Measurements from ENCODE around the gene CA7. TPM values are rescaled to one million over a fixed set of nuclear protein-coding genes. Genes with fewer than 3 reads are reported as not detected.
"Not testable (repeated sequence)": the region's sequence is repeated elsewhere in the genome, so short reads cannot be mapped to it uniquely, and the experiment has no call there.

CA7 gene
- total RNA-seq, 1 donor from 2014 or later: not detected

GRCh38 chr16:66845791-66846221 lies 1.6 kb downstream of the CA7 start:
- no peak for DNase-seq (ENCODE audit: extremely low read depth, low read depth, low spot score)

DNA sequence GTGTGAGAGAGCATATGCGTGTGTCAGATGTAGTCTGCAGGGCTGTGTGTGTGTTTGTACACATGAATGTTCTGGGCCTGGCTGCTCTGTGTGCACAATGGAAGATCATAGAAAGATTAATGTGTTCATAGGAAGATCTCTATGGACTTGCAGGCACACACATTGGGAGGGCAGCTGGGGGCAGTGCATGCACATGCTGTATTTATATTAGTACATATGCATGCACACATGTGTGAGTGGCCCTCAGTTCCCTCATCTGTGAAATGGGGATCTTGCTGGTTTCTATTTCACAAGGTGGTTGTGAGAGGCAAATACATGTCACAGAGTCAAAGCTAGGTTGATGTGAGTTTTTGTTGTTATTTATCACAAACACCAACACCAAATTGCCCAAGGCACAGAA lies 2.1 kb downstream of the CA7 start:
- DNase-seq (ENCODE audit: extremely low read depth, low read depth, low spot score): no peak

DNA sequence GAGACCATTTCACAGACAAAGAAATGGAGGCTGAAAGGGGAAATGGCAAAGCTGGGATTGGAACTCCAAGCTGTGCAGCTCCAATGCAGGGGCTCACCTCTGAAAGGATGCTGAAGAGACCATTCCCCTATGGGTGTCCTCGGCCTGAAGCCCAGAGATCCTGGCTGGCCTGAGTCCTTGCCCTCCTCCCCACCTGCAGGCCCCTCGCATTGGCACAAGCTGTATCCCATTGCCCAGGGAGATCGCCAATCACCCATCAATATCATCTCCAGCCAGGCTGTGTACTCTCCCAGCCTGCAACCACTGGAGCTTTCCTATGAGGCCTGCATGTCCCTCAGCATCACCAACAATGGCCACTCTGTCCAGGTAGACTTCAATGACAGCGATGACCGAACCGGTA lies 2.6 kb downstream of the CA7 start:
- DNase-seq (ENCODE audit: extremely low read depth, low read depth, low spot score): no peak

- DNase-seq (ENCODE audit: extremely low read depth, low read depth, low spot score): no peak
Observed at GRCh38 chr16:66847533-66848067, 3.4 kb downstream of the CA7 start.

GRCh38 chr16:66848172-66848571 lies 4.0 kb downstream of the CA7 start:
- DNase-seq (ENCODE audit: extremely low read depth, low read depth, low spot score): no peak

DNA sequence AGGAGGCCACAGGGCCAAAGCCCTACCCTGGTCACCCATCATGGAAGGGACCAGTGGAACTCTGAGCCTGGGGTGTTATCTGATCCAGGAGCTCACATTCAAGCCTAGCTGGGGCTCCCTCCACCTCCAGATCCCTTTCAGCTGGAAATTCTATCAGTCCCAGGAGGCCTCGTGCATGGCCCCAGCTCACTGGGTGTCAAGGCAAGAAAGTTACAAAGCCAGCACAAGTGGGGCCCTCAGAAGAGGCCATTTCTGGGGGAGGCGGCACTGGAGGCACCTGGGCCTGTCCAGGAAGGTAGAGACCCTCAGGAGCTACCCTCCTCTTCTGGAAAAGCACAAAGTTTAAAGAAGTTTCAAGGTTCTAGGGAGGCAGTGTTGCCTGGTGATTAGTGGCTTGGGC lies 4.8 kb downstream of the CA7 start:
- DNase-seq (ENCODE audit: extremely low read depth, low read depth, low spot score): no peak

DNA sequence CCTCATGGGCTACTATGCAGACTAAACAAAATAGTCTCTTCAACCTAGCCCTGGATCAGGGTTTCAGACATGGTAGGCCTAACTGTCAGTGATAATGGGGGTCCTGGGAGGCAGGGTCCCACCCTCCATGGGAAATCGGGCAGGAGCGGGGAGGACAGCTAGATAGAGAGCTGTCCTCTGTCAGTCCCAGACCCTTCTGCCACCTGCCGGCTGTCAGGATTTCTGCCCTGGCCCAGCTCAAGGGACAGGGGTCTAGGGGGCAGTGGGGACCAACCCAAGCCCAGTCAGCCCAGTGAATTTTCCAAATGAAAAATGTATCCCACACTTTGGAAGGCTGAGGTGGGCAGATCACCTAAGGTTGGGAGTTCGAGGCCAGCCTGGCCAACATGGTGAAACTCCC lies 5.3 kb downstream of the CA7 start:
- DNase-seq (ENCODE audit: extremely low read depth, low read depth, low spot score): no peak

GRCh38 chr16:66850115-66850815 lies 6.1 kb downstream of the CA7 start:
- DNase-seq (ENCODE audit: extremely low read depth, low read depth, low spot score): no peak

DNA sequence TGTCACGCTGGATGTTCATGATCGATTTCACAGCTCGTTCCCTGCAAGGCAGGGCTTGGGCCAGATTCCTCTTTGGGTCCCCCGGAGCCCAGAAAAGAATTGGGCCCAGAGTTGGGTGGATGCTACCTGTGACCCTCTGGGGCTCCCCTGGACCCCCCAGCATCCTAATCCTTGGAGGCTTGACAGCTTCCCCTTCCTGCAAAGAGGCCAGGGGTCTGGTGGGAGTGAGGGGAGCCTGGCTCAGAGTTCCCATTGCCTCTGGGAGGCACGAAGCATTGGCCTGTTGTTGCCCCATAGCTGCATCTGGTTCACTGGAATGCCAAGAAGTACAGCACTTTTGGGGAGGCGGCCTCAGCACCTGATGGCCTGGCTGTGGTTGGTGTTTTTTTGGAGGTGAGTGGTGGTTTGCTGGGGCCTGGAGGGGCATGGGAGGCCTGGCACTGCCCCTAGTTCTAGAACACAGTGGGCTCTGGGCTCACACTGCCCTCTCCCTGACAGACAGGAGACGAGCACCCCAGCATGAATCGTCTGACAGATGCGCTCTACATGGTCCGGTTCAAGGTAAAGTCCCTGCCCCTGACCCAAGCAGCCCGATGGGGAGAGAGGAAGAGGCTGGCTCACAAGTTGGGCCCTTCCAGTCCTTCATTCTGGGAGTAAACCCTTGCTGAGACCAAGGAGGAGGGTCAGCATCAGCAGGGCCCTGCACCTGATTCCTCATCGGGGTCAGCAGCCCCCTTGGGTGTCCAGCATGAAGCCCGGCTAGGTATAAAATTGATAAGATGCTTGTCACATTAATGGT lies 7.2 kb downstream of the CA7 start:
- DNase-seq (ENCODE audit: extremely low read depth, low read depth, low spot score): no peak

GRCh38 chr16:66853261-66854139 lies 9.3 kb downstream of the CA7 start:
- no peak for DNase-seq (ENCODE audit: extremely low read depth, low read depth, low spot score)

DNA sequence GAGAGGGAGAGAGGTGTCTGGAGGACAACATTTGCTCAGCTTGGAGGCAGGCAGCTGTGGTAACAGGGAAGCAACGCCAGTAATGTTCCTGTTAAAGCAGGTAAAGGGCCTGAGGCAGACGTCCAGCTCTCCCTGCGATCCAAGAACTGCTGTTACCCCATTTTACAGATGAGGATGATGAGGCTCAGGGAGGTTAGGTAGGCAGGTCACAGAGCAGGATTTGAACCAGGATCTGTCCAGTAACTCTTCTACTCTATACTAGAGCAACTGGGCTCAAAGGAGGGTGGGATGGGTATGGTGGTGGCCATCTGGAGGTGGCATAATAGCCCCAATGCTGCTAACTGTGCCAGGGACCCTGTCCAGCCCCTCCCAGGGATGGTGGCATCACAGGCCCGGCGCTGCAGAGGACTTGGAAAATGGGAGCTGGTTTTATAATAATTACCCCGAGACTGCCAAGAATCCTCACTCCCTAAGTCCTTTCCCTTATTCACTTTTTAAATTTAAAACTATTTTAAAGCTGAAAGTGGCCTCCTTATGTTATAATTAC lies 12.0 kb downstream of the CA7 start:
- no peak for DNase-seq (ENCODE audit: extremely low read depth, low read depth, low spot score)

DNA sequence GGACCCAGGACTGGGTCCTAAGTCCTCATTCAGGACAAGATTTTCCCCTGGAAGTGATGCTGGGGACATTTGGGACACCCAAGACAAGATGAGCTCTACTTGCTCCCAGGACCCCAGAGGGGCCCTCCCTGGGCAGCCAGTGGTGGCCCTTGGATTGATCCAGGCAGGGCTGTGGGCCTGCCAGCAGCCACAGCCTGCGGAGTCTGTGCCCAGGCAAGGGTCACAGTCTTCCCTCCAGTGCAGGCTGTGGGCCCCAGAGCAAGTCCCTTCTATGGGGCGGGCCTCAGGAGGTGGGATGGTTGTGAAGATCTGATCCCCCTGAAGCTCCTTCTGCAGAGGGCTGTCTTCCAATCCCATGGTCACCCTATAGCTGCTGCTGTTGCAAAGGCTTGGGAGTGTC lies 12.6 kb downstream of the CA7 start:
- DNase-seq (ENCODE audit: extremely low read depth, low read depth, low spot score): no peak

DNA sequence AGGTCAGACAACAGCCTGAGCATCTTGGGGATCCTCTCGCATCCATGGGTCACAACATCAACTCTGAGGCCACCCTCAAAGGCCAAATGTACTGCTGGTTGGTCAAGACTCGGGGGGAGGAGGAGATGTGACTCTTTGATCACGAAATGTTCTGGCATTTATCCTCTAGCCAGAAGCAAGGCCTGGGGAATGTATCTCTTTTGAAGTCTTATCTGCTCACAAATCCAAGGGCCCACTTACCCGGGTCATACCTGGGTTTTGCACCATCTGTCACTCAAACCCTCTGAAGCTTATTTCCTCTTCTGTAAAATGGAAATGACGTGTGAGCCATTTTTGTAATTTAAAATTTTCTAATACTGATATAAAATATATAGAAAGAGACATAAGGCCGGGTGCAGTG lies 13.2 kb downstream of the CA7 start:
- no peak for DNase-seq (ENCODE audit: extremely low read depth, low read depth, low spot score)

DNA sequence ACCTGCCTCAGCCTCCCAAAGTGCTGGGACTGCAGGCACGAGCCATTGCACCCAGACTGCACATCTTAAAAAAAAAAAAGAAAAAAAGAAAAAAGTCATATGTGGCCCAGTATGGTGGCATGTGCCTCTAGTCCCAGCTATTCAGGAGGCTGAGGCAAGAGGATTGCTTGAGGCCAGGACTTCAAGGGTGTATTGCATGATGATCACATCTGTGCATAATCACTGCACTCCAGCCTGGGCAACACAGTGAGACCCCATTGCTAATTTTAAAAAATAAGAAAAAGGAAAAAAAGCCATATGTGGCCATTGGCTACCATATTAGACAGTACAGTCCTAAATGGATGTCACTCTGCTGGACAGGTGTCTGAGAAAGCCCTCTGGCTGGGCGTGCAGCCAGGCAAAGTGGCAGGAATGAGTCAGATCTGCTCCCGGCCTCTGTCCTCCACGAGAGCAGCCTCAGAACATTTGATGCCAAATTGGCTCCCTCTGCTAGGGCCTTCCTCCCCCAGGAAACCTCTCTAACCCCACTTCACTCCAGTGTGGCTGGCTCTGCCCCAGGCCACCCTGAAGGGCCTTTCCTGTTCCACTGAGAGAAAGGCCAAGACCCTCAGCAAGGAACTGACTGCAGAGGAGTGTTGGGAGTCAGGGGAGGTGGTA lies 14.7 kb downstream of the CA7 start:
- DNase-seq (ENCODE audit: extremely low read depth, low read depth, low spot score): no peak

DNA sequence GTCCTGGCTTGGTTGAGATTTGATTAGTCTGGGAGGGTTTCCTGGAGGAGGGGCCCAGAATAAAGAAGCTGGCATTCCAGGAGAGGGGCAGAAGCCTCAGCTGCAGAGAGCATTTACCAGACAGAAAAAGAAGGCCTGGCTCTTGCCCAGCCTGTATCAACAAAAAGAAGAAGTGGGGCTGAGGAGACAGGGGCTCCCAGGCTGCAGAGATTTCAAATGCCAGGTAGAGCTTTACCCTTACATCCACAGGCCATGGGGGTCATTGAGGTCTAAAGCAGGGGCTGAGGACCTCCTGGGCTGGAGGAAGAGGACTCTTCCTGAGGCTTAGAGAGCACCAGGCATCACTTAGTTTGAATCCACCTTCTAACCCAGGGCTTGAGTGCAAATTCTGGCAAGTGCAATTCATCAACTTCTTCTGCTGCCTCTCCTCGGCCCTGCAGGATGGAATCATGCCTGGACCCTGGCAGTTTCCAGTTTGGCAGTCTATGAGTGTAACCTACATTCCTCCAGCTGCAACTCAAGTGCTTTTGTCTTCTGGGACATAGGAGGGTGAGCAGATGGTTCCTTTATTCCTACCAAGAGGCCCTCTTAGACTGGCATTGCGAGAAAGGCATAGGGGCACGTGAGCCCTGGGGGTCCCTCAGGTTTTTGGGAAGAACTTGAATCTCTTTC lies 15.3 kb downstream of the CA7 start:
- DNase-seq (ENCODE audit: extremely low read depth, low read depth, low spot score): no peak

- DNase-seq (ENCODE audit: extremely low read depth, low read depth, low spot score): no peak
Observed at GRCh38 chr16:66862023-66862520, 17.9 kb downstream of the CA7 start.

DNA sequence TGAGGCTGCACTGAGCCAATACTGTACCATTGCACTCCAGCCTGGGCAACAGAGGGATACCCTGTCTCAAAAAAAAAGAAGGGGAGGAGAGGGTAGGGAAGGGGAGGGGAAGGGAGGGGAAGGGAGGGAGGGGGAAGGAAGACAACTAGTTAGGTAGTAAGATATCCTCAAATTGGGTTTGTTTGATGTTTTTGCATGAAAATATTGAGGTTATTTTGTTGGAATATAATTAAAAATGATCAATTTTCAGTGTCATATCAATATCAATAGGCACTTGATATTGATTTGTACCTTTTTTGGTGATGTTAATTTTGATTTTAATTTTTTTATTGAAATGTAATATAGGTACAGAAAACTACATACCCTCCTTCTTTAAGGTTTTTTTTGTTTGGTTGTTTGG lies 19.5 kb downstream of the CA7 start:
- DNase-seq (ENCODE audit: extremely low read depth, low read depth, low spot score): no peak

DNA sequence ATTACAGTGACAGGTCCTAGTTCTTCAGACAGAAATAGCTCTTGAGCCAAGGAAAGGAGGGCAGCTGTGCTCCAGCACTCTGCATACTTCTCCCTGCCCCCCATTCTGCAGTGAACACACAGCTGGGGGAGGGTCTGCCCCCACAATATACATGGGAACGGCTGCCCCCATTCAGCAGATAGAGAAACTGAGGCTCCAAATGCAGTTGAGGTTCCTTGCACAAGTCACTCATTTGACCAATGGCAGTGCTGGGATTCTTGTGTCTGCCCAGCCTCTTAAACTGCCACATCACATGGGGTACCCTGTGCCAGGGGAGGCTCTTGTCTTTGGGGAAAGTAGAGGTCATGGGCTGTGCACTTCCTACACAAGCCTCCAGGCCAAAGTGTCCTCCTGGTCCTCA lies 25.2 kb downstream of the CA7 start:
- no peak for DNase-seq (ENCODE audit: extremely low read depth, low read depth, low spot score)

GRCh38 chr16:66871363-66871762 lies 27.1 kb downstream of the CA7 start:
- not testable (repeated sequence) for DNase-seq (ENCODE audit: extremely low read depth, low read depth, low spot score)

GRCh38 chr16:66871840-66872239 lies 27.6 kb downstream of the CA7 start:
- no peak for DNase-seq (ENCODE audit: extremely low read depth, low read depth, low spot score)

All from glomerular endothelial cell (primary cell).